HepG2 (cell line): Measurements from ENCODE around the gene MTHFD1L.

Source experiments
- E2F1 ChIP-seq: sonication (generic); formaldehyde crosslinking; IDR thresholded peaks from 2 replicates; pipeline ENCODE4 v1.5.0; 2020; ENCODE audit warnings: missing genetic modification reagents
- ETS1 ChIP-seq: sonication (generic); formaldehyde crosslinking; IDR thresholded peaks from 2 replicates; pipeline ENCODE4 v1.4.0; 2020; ENCODE audit warnings: missing genetic modification reagents
- FOXK1 ChIP-seq: sonication (generic); formaldehyde crosslinking; IDR thresholded peaks from 2 replicates; pipeline ENCODE4 v1.4.0; 2020; ENCODE audit warnings: low read depth, missing genetic modification reagents, borderline replicate concordance
- MIXL1 ChIP-seq: IDR thresholded peaks from 2 replicates; pipeline ENCODE4 v1.6.1; 2016
- NFE2L2 ChIP-seq: fragments of 150-350 bp; IDR thresholded peaks from 2 replicates; pipeline ENCODE4 v1.6.1; 2014; ENCODE audit warnings: low read length
- NFYB ChIP-seq: sonication (generic); formaldehyde crosslinking; IDR thresholded peaks from 2 replicates; pipeline ENCODE4 v1.4.0; 2020; ENCODE audit warnings: missing genetic modification reagents
- ZNF263 ChIP-seq: sonication (generic); formaldehyde crosslinking; IDR thresholded peaks from 2 replicates; pipeline ENCODE4 v1.4.0; 2020; ENCODE audit warnings: missing genetic modification reagents
- ZNF557 ChIP-seq: sonication (generic); formaldehyde crosslinking; IDR thresholded peaks from 2 replicates; pipeline ENCODE4 v1.4.0; 2020; ENCODE audit warnings: missing genetic modification reagents
- ZNF839 ChIP-seq: sonication (generic); formaldehyde crosslinking; IDR thresholded peaks from 2 replicates; pipeline ENCODE4 v1.4.0; 2020; ENCODE audit warnings: missing genetic modification reagents, mild to moderate bottlenecking, borderline replicate concordance

DNA sequence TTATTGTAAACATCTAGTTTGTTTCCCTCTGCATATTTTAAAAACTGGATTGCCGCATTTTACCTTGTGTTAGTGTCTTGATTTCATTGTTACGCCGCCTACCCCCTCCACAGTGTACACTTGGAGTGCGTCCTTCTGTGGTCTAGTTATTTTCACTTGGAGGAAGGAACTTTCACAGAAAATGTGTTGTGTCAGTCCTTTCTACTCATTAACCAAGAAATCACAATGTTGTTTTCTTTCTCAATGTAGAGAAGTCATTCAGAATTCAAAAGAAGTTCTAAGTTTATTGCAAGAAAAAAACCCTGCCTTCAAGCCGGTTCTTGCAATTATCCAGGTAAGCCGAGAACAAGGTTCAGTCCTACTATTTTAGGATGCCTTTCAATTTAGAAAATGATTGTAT, 10.3 kb downstream of the MTHFD1L start:
- TF ChIP-seq ZNF839 (CRISPR knock-in tag) (no peak), ETS1 (CRISPR knock-in tag) (no peak), NFYB (no peak), NFE2L2 (no peak), MIXL1 (CRISPR knock-in tag) (no peak), ZNF263 (no peak), ZNF557 (CRISPR knock-in tag) (no peak), E2F1 (CRISPR knock-in tag) (no peak), FOXK1 (CRISPR knock-in tag) (no peak)
